ENCODE data around the gene MYO18B.
"Not testable (repeated sequence)": the region's sequence is repeated elsewhere in the genome, so short reads cannot be mapped to it uniquely, and the experiment has no call there.

Gene MYO18B

GRCh38 chr22:25702571-25703167, 39.3 kb upstream of the MYO18B start:
- no peak overlapping the region for H3K4me3 ChIP-seq (ENCODE audit: low read depth, low read length)
- no peak for DNase-seq (ENCODE audit: low read depth, low spot score)
- in situ Hi-C loops (cut with HindIII; ENCODE audit: low sequenced_read_pairs) = no loop called here
- TF ChIP-seq, protein P1, sequence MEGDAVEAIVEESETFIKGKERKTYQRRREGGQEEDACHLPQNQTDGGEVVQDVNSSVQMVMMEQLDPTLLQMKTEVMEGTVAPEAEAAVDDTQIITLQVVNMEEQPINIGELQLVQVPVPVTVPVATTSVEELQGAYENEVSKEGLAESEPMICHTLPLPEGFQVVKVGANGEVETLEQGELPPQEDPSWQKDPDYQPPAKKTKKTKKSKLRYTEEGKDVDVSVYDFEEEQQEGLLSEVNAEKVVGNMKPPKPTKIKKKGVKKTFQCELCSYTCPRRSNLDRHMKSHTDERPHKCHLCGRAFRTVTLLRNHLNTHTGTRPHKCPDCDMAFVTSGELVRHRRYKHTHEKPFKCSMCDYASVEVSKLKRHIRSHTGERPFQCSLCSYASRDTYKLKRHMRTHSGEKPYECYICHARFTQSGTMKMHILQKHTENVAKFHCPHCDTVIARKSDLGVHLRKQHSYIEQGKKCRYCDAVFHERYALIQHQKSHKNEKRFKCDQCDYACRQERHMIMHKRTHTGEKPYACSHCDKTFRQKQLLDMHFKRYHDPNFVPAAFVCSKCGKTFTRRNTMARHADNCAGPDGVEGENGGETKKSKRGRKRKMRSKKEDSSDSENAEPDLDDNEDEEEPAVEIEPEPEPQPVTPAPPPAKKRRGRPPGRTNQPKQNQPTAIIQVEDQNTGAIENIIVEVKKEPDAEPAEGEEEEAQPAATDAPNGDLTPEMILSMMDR (IDR thresholded peaks at IDR 0.05; ENCODE audit: low read depth, low read length) = no peak

DNA sequence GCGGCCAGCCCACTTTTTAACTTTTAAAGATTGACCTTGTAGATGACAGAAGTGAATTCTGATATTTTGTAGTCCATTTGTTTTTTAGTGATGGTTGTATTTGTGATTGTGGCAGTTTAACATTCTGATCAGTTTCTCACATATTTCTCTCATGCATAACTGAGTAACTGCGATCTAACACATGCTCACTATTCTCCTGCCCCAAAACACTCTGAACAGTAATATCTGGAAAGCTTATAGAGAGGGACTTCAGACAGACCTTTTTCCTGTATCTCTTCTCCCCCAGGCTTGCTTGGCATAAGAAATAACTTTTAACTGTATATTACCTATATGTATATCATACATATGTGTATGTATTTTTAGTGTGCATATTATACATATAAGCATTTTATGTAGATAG, 37.3 kb upstream of the MYO18B start:
- in situ Hi-C loops (cut with HindIII; ENCODE audit: low sequenced_read_pairs) = no loop called here
- TF ChIP-seq, protein P1 (IDR thresholded peaks at IDR 0.05; ENCODE audit: low read depth, low read length) = no peak
- DNase-seq (ENCODE audit: low read depth, low spot score) = no peak
- no peak overlapping the region for H3K4me3 ChIP-seq (ENCODE audit: low read depth, low read length)

- TF ChIP-seq, protein P1 (IDR thresholded peaks at IDR 0.05; ENCODE audit: low read depth, low read length) = no peak
- no peak overlapping the region for H3K4me3 ChIP-seq (ENCODE audit: low read depth, low read length)
- in situ Hi-C loops (cut with HindIII; ENCODE audit: low sequenced_read_pairs) = no loop called here
- DNase-seq (ENCODE audit: low read depth, low spot score) = no peak
These were observed 35.8 kb upstream of the MYO18B start for GRCh38 chr22:25706197-25706596.

DNA sequence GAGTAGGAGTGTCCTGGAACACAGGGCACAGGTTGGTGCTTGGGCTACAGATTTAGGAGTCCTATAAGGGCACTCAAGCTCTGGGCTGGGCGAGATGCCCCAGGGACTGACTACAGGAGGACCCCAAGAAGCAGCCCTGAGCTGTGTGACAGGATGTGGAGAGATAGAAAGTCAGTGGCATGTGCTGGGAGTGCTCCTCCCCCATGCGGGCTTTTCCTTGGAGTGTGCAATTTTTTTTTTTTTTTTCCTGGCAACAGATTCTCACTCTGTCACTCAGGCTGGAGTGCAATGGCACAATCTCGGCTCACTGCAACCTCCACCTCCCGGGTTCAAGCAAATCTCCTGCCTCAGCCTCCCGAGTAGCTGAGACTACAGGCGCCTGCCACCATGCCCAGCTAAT, 33.6 kb upstream of the MYO18B start:
- DNase-seq (ENCODE audit: low read depth, low spot score); H3K4me3 ChIP-seq (ENCODE audit: low read depth, low read length); in situ Hi-C loops (cut with HindIII; ENCODE audit: low sequenced_read_pairs): not testable (repeated sequence)

- TF ChIP-seq, protein P1 (IDR thresholded peaks at IDR 0.05; ENCODE audit: low read depth, low read length) = no peak
- in situ Hi-C loops (cut with HindIII; ENCODE audit: low sequenced_read_pairs) = no loop called here
- DNase-seq (ENCODE audit: low read depth, low spot score) = no peak
- no peak overlapping the region for H3K4me3 ChIP-seq (ENCODE audit: low read depth, low read length)
These were observed 32.2 kb upstream of the MYO18B start for GRCh38 chr22:25709758-25710157.

DNA sequence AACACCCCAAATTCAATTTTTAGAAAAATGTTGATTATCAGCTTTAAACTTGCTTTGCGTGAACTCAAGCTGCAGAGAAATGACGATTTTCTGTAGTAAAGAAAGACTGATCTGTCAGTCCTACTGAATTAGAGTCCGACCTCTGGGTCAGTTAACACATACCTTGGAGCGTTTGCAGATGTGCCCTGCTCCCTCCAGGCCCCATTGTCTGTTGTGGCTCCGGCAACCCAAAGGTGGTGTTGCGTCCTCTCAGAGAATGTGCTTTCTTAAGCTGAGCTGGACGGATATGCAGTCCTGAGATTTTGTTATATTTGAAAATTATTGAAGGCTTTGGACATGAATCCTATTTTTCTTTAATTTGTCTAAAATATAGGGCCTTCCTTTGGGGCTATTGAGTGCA, 31.5 kb upstream of the MYO18B start:
- in situ Hi-C loops (cut with HindIII; ENCODE audit: low sequenced_read_pairs) = no loop called here
- TF ChIP-seq, protein P1 (IDR thresholded peaks at IDR 0.05; ENCODE audit: low read depth, low read length) = no peak

GRCh38 chr22:25711491-25711890, 30.5 kb upstream of the MYO18B start:
- TF ChIP-seq, protein P1 (IDR thresholded peaks at IDR 0.05; ENCODE audit: low read depth, low read length) = no peak
- H3K4me3 ChIP-seq (ENCODE audit: low read depth, low read length) = no peak overlapping the region
- in situ Hi-C loops (cut with HindIII; ENCODE audit: low sequenced_read_pairs) = no loop called here
- no peak for DNase-seq (ENCODE audit: low read depth, low spot score)

More for the DNA sequence above, 31.5 kb upstream of the MYO18B start:
- DNase-seq (ENCODE audit: low read depth, low spot score) = no peak
- H3K4me3 ChIP-seq (ENCODE audit: low read depth, low read length) = no peak overlapping the region

All from astrocyte of the spinal cord (primary cell).